Myocyte (in vitro differentiated cells): ENCODE data around the gene CDCP1. TPM values are rescaled to one million over a fixed set of nuclear protein-coding genes. Genes with fewer than 3 reads are reported as not detected.
"Not testable (repeated sequence)": the region's sequence is repeated elsewhere in the genome, so short reads cannot be mapped to it uniquely, and the experiment has no call there.

Source experiments
- DNase-seq: peaks from one replicate; pipeline ENCODE4 v3.0.0-alpha.2; 2012; ENCODE audit warnings: low read depth
- total RNA-seq: library from RNA; depleted of rRNA; stranded (reverse); fragments of >200 nt; gene quantifications from 2 replicates; pipeline ENCODE4 v1.2.3, GENCODE V29; 2014

The CDCP1 gene
- total RNA-seq, 1 donor from 2014 or later, result 2.7 TPM

- peak; percentile 75 for DNase-seq
Observed at GRCh38 chr3:45088543-45089358, 57.4 kb downstream of the CDCP1 start.

GRCh38 chr3:45087155-45087554 is 59.0 kb downstream of the CDCP1 start:
- DNase-seq, result no peak

- DNase-seq, result peak; percentile 84
Observed at GRCh38 chr3:45084820-45085816, 61.1 kb downstream of the CDCP1 start.

GRCh38 chr3:45084361-45084760 is 61.8 kb downstream of the CDCP1 start:
- DNase-seq, result no peak

- no peak for DNase-seq
Observed at GRCh38 chr3:45083023-45083422, 63.2 kb downstream of the CDCP1 start.

GRCh38 chr3:45082142-45082538 is 64.0 kb downstream of the CDCP1 start:
- no peak for DNase-seq

GRCh38 chr3:45081506-45082141 is 64.6 kb downstream of the CDCP1 start:
- no peak for DNase-seq

GRCh38 chr3:45080824-45081223 is 65.4 kb downstream of the CDCP1 start:
- no peak for DNase-seq

- no peak for DNase-seq
Observed at GRCh38 chr3:45079715-45080114, 66.5 kb downstream of the CDCP1 start.

GRCh38 chr3:45078910-45079522 is 67.2 kb downstream of the CDCP1 start:
- DNase-seq, result no peak

- DNase-seq, result not testable (repeated sequence)
Observed at GRCh38 chr3:45078256-45078655, 67.9 kb downstream of the CDCP1 start.

GRCh38 chr3:45075821-45076625 is 70.2 kb downstream of the CDCP1 start:
- DNase-seq, result no peak

- DNase-seq, result no peak
Observed at GRCh38 chr3:45071075-45071474, 75.1 kb downstream of the CDCP1 start.

- DNase-seq, result no peak
Observed at GRCh38 chr3:45067941-45068340, 78.2 kb downstream of the CDCP1 start.

- DNase-seq, result no peak
Observed at GRCh38 chr3:45067486-45067885, 78.7 kb downstream of the CDCP1 start.

GRCh38 chr3:45066109-45066801 is 79.9 kb downstream of the CDCP1 start:
- DNase-seq, result peak; percentile 32

- DNase-seq, result no peak
Observed at GRCh38 chr3:45065373-45065720, 80.8 kb downstream of the CDCP1 start.

GRCh38 chr3:45064512-45065372 is 81.4 kb downstream of the CDCP1 start:
- DNase-seq, result peak; percentile 42

GRCh38 chr3:45062697-45063070 is 83.5 kb downstream of the CDCP1 start:
- DNase-seq, result no peak
